Measurements from ENCODE around the gene ZNF512B.

Gene ZNF512B

GRCh38 chr20:63946986-63947637 lies 22.6 kb downstream of the ZNF512B start:
- TF ChIP-seq RAD21 (IDR thresholded peaks at IDR 0.05; ENCODE audit: low read depth): no peak
- TF ChIP-seq YY1 (IDR thresholded peaks at IDR 0.05; ENCODE audit: low read depth): no peak

GRCh38 chr20:63945921-63946920 lies 23.5 kb downstream of the ZNF512B start:
- TF ChIP-seq TAF1 (IDR thresholded peaks at IDR 0.05; ENCODE audit: low read depth): no peak
- no peak for TF ChIP-seq CEBPB (IDR thresholded peaks at IDR 0.05)
- no peak for TF ChIP-seq RAD21 (IDR thresholded peaks at IDR 0.05; ENCODE audit: low read depth)
- TF ChIP-seq CREB1 (IDR thresholded peaks at IDR 0.05; ENCODE audit: low read depth): no peak
- TF ChIP-seq MAX (IDR thresholded peaks at IDR 0.05): no peak
- no peak for TF ChIP-seq EP300 (IDR thresholded peaks at IDR 0.05; ENCODE audit: borderline replicate concordance)
- TF ChIP-seq ZBTB7A (IDR thresholded peaks at IDR 0.05; ENCODE audit: low read depth): no peak
- TF ChIP-seq USF1 (IDR thresholded peaks at IDR 0.05): no peak
- TF ChIP-seq TCF12 (IDR thresholded peaks at IDR 0.05; ENCODE audit: low read depth): no peak
- TF ChIP-seq TEAD4 (IDR thresholded peaks at IDR 0.05): no peak
- no peak for TF ChIP-seq FOXM1 (IDR thresholded peaks at IDR 0.05; ENCODE audit: borderline replicate concordance, low read depth)
- TF ChIP-seq EGR1 (IDR thresholded peaks at IDR 0.05): no peak
- no peak for TF ChIP-seq REST (IDR thresholded peaks at IDR 0.05; ENCODE audit: low read depth)
- TF ChIP-seq YY1 (IDR thresholded peaks at IDR 0.05; ENCODE audit: low read depth): no peak
- no peak for TF ChIP-seq NFIC (IDR thresholded peaks at IDR 0.05)

- no peak for TF ChIP-seq REST (IDR thresholded peaks at IDR 0.05; ENCODE audit: low read depth)
- TF ChIP-seq CEBPB (IDR thresholded peaks at IDR 0.05): no peak
- no peak for TF ChIP-seq MAX (IDR thresholded peaks at IDR 0.05)
- no peak for TF ChIP-seq FOXM1 (IDR thresholded peaks at IDR 0.05; ENCODE audit: borderline replicate concordance, low read depth)
- TF ChIP-seq TCF12 (IDR thresholded peaks at IDR 0.05; ENCODE audit: low read depth): no peak
- TF ChIP-seq NFIC (IDR thresholded peaks at IDR 0.05): no peak
- TF ChIP-seq ZBTB7A (IDR thresholded peaks at IDR 0.05; ENCODE audit: low read depth): no peak
- no peak for TF ChIP-seq TAF1 (IDR thresholded peaks at IDR 0.05; ENCODE audit: low read depth)
- no peak for TF ChIP-seq CREB1 (IDR thresholded peaks at IDR 0.05; ENCODE audit: low read depth)
- TF ChIP-seq RAD21 (IDR thresholded peaks at IDR 0.05; ENCODE audit: low read depth): no peak
- TF ChIP-seq USF1 (IDR thresholded peaks at IDR 0.05): no peak
- TF ChIP-seq EGR1 (IDR thresholded peaks at IDR 0.05): no peak
- TF ChIP-seq YY1 (IDR thresholded peaks at IDR 0.05; ENCODE audit: low read depth): no peak
- no peak for TF ChIP-seq TEAD4 (IDR thresholded peaks at IDR 0.05)
- no peak for TF ChIP-seq EP300 (IDR thresholded peaks at IDR 0.05; ENCODE audit: borderline replicate concordance)
These were observed 24.6 kb downstream of the ZNF512B start for GRCh38 chr20:63945031-63945658.

- TF ChIP-seq CREB1 (IDR thresholded peaks at IDR 0.05; ENCODE audit: low read depth) (no peak), EP300 (IDR thresholded peaks at IDR 0.05; ENCODE audit: borderline replicate concordance) (no peak), CEBPB (IDR thresholded peaks at IDR 0.05) (no peak), TCF12 (IDR thresholded peaks at IDR 0.05; ENCODE audit: low read depth) (no peak), RAD21 (IDR thresholded peaks at IDR 0.05; ENCODE audit: low read depth) (no peak), TEAD4 (IDR thresholded peaks at IDR 0.05) (no peak), USF1 (IDR thresholded peaks at IDR 0.05) (no peak), FOXM1 (IDR thresholded peaks at IDR 0.05; ENCODE audit: borderline replicate concordance, low read depth) (no peak), REST (IDR thresholded peaks at IDR 0.05; ENCODE audit: low read depth) (no peak), ZBTB7A (IDR thresholded peaks at IDR 0.05; ENCODE audit: low read depth) (no peak), NFIC (IDR thresholded peaks at IDR 0.05) (no peak), TAF1 (IDR thresholded peaks at IDR 0.05; ENCODE audit: low read depth) (no peak), YY1 (IDR thresholded peaks at IDR 0.05; ENCODE audit: low read depth) (no peak), MAX (IDR thresholded peaks at IDR 0.05) (no peak), EGR1 (IDR thresholded peaks at IDR 0.05) (no peak)
These were observed 25.4 kb downstream of the ZNF512B start for GRCh38 chr20:63944078-63944941.
